CD4-positive, alpha-beta T cell (primary cell): ENCODE results near the gene RPS6KA3. TPM values are rescaled to one million over a fixed set of nuclear protein-coding genes. Genes with fewer than 3 reads are reported as not detected.

Source experiments
- ATAC-seq: fragments of 200-7000 bp; cut with Tn5 transposase; one replicate; pipeline ENCODE4 v1.10.0; 2022; ENCODE audit warnings: mild to moderate bottlenecking; ENCODE audit not compliant: poor library complexity
- CTCF ChIA-PET: fragments of 350-600 bp; sonication (Branson Sonifier 250); formaldehyde crosslinking; loops from one replicate; lab custom pipeline; 2021; ENCODE audit warnings: antibody characterized with exemption, inconsistent platforms; lab: Charles Lee
- POLR2A ChIA-PET: fragments of 350-600 bp; sonication (Branson Sonifier 250); formaldehyde crosslinking; loops from one replicate; lab custom pipeline; 2021; ENCODE audit warnings: antibody characterized with exemption, inconsistent platforms; lab: Charles Lee
- DNase-seq, 14 experiments: peaks; one replicate each; pipeline ENCODE4 v3.0.0-alpha.2; 2013 to 2020; ENCODE audit warnings: mixed read lengths in 2 of 14
- H3K27ac ChIP-seq, 2 donors: one replicate each; pipeline versions ENCODE4 v1.5.1 to v1.7.0; 2013; ENCODE audit warnings: low read length in 2 of 2, low read depth in 1 of 2, mild to moderate bottlenecking in 1 of 2
- H3K27me3 ChIP-seq, 2 experiments: 1 replicate in 1 of 2; 2 replicates in 1 of 2; pipeline versions ENCODE4 v1.6.1 to v1.7.0; 2013; ENCODE audit warnings: low read length in 2 of 2, control low read depth in 1 of 2, mild to moderate bottlenecking in 1 of 2, moderate library complexity in 1 of 2; ENCODE audit not compliant: insufficient read depth in 2 of 2, control insufficient read depth in 1 of 2
- H3K36me3 ChIP-seq: one replicate; pipeline ENCODE4 v1.6.1; 2013; ENCODE audit warnings: low read length, control low read depth; ENCODE audit not compliant: insufficient read depth
- H3K4me1 ChIP-seq: one replicate; pipeline ENCODE4 v1.6.1; 2013; ENCODE audit warnings: low read length, control low read depth; ENCODE audit not compliant: insufficient read depth
- H3K4me3 ChIP-seq: one replicate; pipeline ENCODE4 v1.5.1; 2013; ENCODE audit warnings: mild to moderate bottlenecking, low read length, moderate library complexity
- H3K9me3 ChIP-seq, 2 experiments: 1 replicate in 1 of 2; 2 replicates in 1 of 2; pipeline versions ENCODE4 v1.6.1 to v1.7.0; 2013; ENCODE audit warnings: low read length in 2 of 2, mild to moderate bottlenecking in 2 of 2, control low read depth in 1 of 2, moderate library complexity in 1 of 2; ENCODE audit not compliant: control insufficient read depth in 1 of 2, insufficient read depth in 1 of 2
- H3K27ac Mint-ChIP-seq: one replicate; pipeline ENCODE4 v1.8.0; 2020; ENCODE audit warnings: mixed read lengths
- H3K27me3 Mint-ChIP-seq: one replicate; pipeline ENCODE4 v1.8.0; 2021; ENCODE audit warnings: mixed read lengths
- H3K36me3 Mint-ChIP-seq: one replicate; pipeline ENCODE4 v1.8.0; 2021; ENCODE audit warnings: low read depth, mixed read lengths
- H3K4me1 Mint-ChIP-seq: one replicate; pipeline ENCODE4 v1.8.0; 2021; ENCODE audit warnings: low read depth, mixed read lengths
- H3K4me3 Mint-ChIP-seq: one replicate; pipeline ENCODE4 v1.8.0; 2020; ENCODE audit warnings: mild to moderate bottlenecking, mixed read lengths
- H3K9me3 Mint-ChIP-seq: one replicate; pipeline ENCODE4 v1.8.0; 2020; ENCODE audit warnings: mixed read lengths
- intact Hi-C, 2 experiments: fragments of 100-400 bp; cut with DNase I in 1 of 2; cut with micrococcal nuclease in 1 of 2; formaldehyde crosslinking; loops; one replicate each; pipeline versions ENCODE4 v1.15.1 to v1.9.0; 2023 to 2025; cut with DNase I, micrococcal nuclease
- total RNA-seq, 174 experiments: library from RNA in 2 of 174; stranded (reverse) in 2 of 174; gene quantifications; one replicate each; pipeline ENCODE4 v1.2.3 and lab custom pipeline; 2021 to 2026
- TF ChIP-seq, protein P1 (sequence below): fragments of 200-600 bp; IDR thresholded peaks from one replicate; pipeline ENCODE4 v1.8.0; 2022; ENCODE audit warnings: antibody characterized with exemption, mild to moderate bottlenecking

Gene RPS6KA3
- total RNA-seq, 2 experiments from 2014 or later = 39.6 to 39.7 TPM

DNA sequence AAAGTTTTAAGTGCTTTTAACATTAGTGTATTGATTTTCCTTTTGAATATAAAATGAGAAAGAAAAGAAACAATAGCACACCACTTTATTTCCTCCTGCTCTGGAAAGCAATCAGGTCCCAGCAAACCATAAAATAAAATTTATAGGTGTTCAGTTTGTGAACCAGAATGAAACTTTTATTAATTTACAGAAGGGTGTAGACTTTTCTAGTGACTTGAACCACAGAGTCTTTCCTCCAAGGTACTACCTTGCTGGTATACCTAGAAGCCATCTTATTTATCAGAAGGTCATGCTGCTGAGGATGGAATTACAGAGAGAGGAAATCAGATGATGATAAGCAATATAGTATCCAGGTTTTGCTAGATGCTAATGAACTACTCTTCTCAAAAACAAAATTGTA is 27.6 kb upstream of the RPS6KA3 start:
- no peaks in the 10 kb centered on the region for H3K9me3 Mint-ChIP-seq
- H3K4me3 ChIP-seq = no peak overlapping the region
- no peak overlapping the region for H3K4me3 Mint-ChIP-seq
- ATAC-seq (no peak), DNase-seq (no peak)
- no peaks in the 10 kb centered on the region for H3K9me3 ChIP-seq
- POLR2A ChIA-PET = no interaction called here
- intact Hi-C loops = no loop called here
- H3K36me3 ChIP-seq = no peaks in the 10 kb centered on the region
- no peaks in the 10 kb centered on the region for H3K4me1 ChIP-seq
- H3K27me3 Mint-ChIP-seq = no peaks in the 10 kb centered on the region
- no peaks in the 10 kb centered on the region for H3K36me3 Mint-ChIP-seq
- no peak overlapping the region for H3K27ac ChIP-seq
- CTCF ChIA-PET = no interaction called here
- H3K4me1 Mint-ChIP-seq = peaks cover 6% of the 10 kb centered on the region
- H3K27me3 ChIP-seq = no peaks in the 10 kb centered on the region
- TF ChIP-seq, protein P1, sequence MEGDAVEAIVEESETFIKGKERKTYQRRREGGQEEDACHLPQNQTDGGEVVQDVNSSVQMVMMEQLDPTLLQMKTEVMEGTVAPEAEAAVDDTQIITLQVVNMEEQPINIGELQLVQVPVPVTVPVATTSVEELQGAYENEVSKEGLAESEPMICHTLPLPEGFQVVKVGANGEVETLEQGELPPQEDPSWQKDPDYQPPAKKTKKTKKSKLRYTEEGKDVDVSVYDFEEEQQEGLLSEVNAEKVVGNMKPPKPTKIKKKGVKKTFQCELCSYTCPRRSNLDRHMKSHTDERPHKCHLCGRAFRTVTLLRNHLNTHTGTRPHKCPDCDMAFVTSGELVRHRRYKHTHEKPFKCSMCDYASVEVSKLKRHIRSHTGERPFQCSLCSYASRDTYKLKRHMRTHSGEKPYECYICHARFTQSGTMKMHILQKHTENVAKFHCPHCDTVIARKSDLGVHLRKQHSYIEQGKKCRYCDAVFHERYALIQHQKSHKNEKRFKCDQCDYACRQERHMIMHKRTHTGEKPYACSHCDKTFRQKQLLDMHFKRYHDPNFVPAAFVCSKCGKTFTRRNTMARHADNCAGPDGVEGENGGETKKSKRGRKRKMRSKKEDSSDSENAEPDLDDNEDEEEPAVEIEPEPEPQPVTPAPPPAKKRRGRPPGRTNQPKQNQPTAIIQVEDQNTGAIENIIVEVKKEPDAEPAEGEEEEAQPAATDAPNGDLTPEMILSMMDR = no peak
- H3K27ac Mint-ChIP-seq = no peak overlapping the region

- Histone ChIP-seq H3K9me3 (no peaks in the 10 kb centered on the region), H3K27me3 (no peaks in the 10 kb centered on the region), H3K4me1 (no peaks in the 10 kb centered on the region), H3K36me3 (no peaks in the 10 kb centered on the region), H3K27ac (no peak overlapping the region), H3K4me3 (no peak overlapping the region)
- H3K27ac Mint-ChIP-seq = no peak overlapping the region
- no peak overlapping the region for H3K4me3 Mint-ChIP-seq
- H3K36me3 Mint-ChIP-seq = no peaks in the 10 kb centered on the region
- H3K9me3 Mint-ChIP-seq = no peaks in the 10 kb centered on the region
- ChIA-PET CTCF (no interaction called here), POLR2A (no interaction called here)
- no peaks in the 10 kb centered on the region for H3K27me3 Mint-ChIP-seq
- TF ChIP-seq, protein P1 = no peak
- ATAC-seq = no peak
- intact Hi-C loops = no loop called here
- no peak for DNase-seq
- H3K4me1 Mint-ChIP-seq = no peaks in the 10 kb centered on the region
These were observed 18.8 kb upstream of the RPS6KA3 start for GRCh38 chrX:20285511-20285910.

DNA sequence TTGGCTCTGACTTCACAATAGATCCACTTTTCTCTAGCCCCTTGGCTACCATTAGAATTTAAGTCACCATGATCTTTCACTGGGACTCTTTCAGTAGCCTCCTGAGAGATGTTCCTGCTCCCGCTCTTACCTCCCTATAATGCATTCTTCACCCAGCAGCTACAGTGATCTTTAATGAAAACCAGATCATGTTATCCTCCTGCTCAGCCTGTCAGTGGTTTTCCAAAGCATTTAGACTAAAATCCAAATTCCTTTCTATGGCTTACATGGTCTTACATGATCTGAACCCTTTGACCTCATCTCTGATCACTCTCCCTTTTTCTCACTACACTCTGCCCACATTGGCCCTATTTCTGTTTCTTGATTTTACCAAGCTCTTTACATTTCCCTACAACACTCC is 18.3 kb upstream of the RPS6KA3 start:
- TF ChIP-seq, protein P1 = no peak
- Histone ChIP-seq H3K27ac (no peak overlapping the region), H3K4me1 (no peaks in the 10 kb centered on the region), H3K4me3 (no peak overlapping the region), H3K27me3 (no peaks in the 10 kb centered on the region), H3K9me3 (no peaks in the 10 kb centered on the region), H3K36me3 (no peaks in the 10 kb centered on the region)
- intact Hi-C loops = no loop called here
- Mint-ChIP-seq H3K4me1 (no peaks in the 10 kb centered on the region), H3K27me3 (no peaks in the 10 kb centered on the region), H3K9me3 (no peaks in the 10 kb centered on the region), H3K36me3 (no peaks in the 10 kb centered on the region), H3K27ac (no peak overlapping the region), H3K4me3 (no peak overlapping the region)
- ATAC-seq (no peak), DNase-seq (no peak)
- ChIA-PET CTCF (no interaction called here), POLR2A (no interaction called here)
